ENCODE measurements around the gene PNPLA2. TPM values are rescaled to one million over a fixed set of nuclear protein-coding genes. Genes with fewer than 3 reads are reported as not detected.

Gene PNPLA2
- total RNA-seq, 1 donor from 2014 or later, result 40.5 TPM

DNA sequence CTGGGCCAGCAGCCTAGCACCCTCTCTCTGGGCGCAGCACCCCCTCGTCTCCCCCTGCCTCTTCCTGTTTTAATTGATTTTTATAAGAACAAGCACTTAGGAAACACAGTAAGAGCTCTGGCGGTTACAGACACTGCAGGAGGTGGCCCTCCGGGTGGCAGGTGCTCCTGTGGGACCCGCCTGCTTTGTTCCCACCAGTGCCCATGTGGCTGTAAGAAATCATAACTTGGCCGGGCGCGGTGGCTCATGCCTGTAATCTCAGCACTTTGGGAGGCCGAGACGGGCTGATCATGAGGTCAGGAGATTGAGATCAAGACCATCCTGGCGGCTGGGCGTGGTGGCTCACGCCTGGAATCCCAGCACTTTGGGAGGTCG is 42.4 kb downstream of the PNPLA2 start:
- H3K36me3 Mint-ChIP-seq (ENCODE audit: low read depth, unreplicated experiment), result peaks cover 4% of the 10 kb centered on the region
- H3K4me3 Mint-ChIP-seq (ENCODE audit: unreplicated experiment), result no peak overlapping the region
- H3K4me1 Mint-ChIP-seq (ENCODE audit: unreplicated experiment), result peaks cover 4% of the 10 kb centered on the region

DNA sequence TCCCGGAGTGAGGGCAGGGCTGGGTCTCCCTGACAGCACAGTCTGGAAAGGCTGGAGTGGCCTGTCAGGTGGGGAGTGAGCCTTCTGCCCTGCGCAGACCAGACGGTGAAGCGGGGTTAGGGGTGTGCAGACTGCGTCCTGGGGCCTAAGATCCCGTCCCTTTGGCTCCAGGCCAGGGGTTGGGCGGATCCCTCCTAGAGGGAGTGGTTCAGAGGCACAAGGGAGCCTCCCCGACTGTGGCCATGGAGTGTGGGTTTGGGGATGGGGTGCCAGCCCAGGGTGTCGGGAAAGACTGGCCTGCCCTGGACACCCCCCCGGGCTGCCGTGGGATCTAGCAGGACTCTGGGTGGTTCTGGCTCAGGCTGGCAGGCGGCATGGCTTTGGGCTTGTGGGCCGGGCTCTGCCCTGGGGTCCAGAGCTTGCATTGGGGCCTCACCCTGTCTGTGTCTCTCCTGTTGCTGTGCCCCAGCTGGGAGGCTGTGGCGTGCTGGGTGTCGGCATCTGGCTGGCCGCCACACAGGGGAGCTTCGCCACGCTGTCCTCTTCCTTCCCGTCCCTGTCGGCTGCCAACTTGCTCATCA is 43.5 kb downstream of the PNPLA2 start:
- peaks cover 24% of the 10 kb centered on the region for H3K27me3 Mint-ChIP-seq (ENCODE audit: unreplicated experiment)
- no peak for DNase-seq (ENCODE audit: low spot score)
- H3K4me3 Mint-ChIP-seq (ENCODE audit: unreplicated experiment), result no peak overlapping the region
- TF ChIP-seq, protein P1, sequence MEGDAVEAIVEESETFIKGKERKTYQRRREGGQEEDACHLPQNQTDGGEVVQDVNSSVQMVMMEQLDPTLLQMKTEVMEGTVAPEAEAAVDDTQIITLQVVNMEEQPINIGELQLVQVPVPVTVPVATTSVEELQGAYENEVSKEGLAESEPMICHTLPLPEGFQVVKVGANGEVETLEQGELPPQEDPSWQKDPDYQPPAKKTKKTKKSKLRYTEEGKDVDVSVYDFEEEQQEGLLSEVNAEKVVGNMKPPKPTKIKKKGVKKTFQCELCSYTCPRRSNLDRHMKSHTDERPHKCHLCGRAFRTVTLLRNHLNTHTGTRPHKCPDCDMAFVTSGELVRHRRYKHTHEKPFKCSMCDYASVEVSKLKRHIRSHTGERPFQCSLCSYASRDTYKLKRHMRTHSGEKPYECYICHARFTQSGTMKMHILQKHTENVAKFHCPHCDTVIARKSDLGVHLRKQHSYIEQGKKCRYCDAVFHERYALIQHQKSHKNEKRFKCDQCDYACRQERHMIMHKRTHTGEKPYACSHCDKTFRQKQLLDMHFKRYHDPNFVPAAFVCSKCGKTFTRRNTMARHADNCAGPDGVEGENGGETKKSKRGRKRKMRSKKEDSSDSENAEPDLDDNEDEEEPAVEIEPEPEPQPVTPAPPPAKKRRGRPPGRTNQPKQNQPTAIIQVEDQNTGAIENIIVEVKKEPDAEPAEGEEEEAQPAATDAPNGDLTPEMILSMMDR (IDR thresholded peaks at IDR 0.05; ENCODE audit: unreplicated experiment), result no peak
- no peaks in the 10 kb centered on the region for H3K9me3 Mint-ChIP-seq (ENCODE audit: unreplicated experiment)
- H3K27ac Mint-ChIP-seq (ENCODE audit: unreplicated experiment), result no peak overlapping the region
- H3K4me1 Mint-ChIP-seq (ENCODE audit: unreplicated experiment), result no peaks in the 10 kb centered on the region
- peaks cover 4% of the 10 kb centered on the region for H3K36me3 Mint-ChIP-seq (ENCODE audit: low read depth, unreplicated experiment)

More for the DNA sequence above, 42.4 kb downstream of the PNPLA2 start:
- Mint-ChIP-seq H3K27me3 (ENCODE audit: unreplicated experiment) (peaks cover 29% of the 10 kb centered on the region), H3K27ac (ENCODE audit: unreplicated experiment) (no peak overlapping the region), H3K9me3 (ENCODE audit: unreplicated experiment) (no peaks in the 10 kb centered on the region)
- TF ChIP-seq, protein P1 (IDR thresholded peaks at IDR 0.05; ENCODE audit: unreplicated experiment), result no peak
- no peak for DNase-seq (ENCODE audit: low spot score)

DNA sequence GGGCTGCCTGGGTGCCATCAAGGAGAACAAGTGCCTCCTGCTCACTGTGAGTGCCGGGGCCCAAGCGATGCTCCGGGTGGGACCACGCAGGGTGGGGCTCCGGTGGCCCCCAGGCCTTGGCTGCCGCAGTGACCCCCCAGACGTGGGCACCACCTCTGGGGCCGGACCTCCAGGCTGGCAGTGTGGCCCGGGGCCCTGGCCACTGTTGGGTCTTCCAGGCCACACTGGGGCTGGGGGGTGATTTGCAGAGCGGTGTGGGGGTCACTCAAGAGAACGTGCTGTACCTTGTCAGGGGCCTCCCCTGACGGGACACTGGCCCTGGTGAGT is 43.9 kb downstream of the PNPLA2 start:
- TF ChIP-seq, protein P1 (IDR thresholded peaks at IDR 0.05; ENCODE audit: unreplicated experiment), result no peak
- H3K9me3 Mint-ChIP-seq (ENCODE audit: unreplicated experiment), result no peaks in the 10 kb centered on the region
- H3K4me1 Mint-ChIP-seq (ENCODE audit: unreplicated experiment), result no peaks in the 10 kb centered on the region
- no peak overlapping the region for H3K27ac Mint-ChIP-seq (ENCODE audit: unreplicated experiment)
- no peak for DNase-seq (ENCODE audit: low spot score)
- H3K36me3 Mint-ChIP-seq (ENCODE audit: low read depth, unreplicated experiment), result peaks cover 4% of the 10 kb centered on the region
- peaks cover 26% of the 10 kb centered on the region for H3K27me3 Mint-ChIP-seq (ENCODE audit: unreplicated experiment)
- no peak overlapping the region for H3K4me3 Mint-ChIP-seq (ENCODE audit: unreplicated experiment)

DNA sequence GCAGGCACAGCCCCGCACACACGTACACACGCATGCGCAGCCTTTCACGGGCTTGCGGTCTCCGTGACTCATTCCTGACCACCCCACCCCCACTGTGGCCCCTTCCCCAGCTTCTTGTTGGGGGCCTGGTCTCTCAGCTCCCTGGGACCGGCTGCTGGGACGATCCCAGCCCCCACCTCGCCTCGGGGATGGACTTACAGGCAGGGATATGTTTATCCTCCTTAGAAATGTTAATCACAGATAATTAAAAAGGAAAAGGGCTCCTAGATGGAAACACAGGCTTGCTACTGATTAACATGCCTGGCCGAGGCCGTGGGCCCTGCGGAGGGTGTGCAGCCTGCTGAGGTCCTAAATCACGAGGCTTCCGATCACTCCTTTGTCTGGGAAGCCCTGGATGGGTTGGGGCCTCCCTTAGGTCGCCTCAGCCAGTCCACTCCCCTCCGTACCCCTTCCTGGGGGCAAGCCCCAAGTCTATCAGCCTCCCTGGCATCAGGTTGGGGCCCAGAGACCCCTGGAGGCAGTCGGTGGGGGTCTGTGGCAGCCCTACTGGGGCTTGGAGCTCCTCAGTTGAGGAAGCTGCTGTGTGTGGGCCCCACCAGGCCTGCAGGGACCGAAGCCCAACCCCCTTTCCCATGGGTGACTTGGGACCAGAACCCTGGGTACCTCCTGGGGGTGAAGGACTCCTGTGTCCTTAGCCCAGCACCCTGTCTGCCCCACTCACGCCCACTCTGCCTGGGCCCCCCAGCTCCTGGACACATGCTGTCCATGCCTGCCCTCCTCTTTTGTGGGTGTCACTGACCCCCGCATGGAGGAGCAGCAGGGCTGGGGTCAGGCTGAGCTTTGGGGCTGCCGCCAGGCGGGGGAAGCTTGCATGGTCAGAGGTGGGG is 44.6 kb downstream of the PNPLA2 start:
- TF ChIP-seq, protein P1 (IDR thresholded peaks at IDR 0.05; ENCODE audit: unreplicated experiment), result no peak
- Mint-ChIP-seq H3K36me3 (ENCODE audit: low read depth, unreplicated experiment) (peaks cover 4% of the 10 kb centered on the region), H3K4me1 (ENCODE audit: unreplicated experiment) (no peaks in the 10 kb centered on the region), H3K9me3 (ENCODE audit: unreplicated experiment) (no peaks in the 10 kb centered on the region), H3K4me3 (ENCODE audit: unreplicated experiment) (no peak overlapping the region), H3K27me3 (ENCODE audit: unreplicated experiment) (peaks cover 29% of the 10 kb centered on the region), H3K27ac (ENCODE audit: unreplicated experiment) (no peak overlapping the region)
- DNase-seq (ENCODE audit: low spot score), result no peak
